ENCODE data around the gene MCU. TPM values are rescaled to one million over a fixed set of nuclear protein-coding genes. Genes with fewer than 3 reads are reported as not detected.
"Not testable (repeated sequence)": the region's sequence is repeated elsewhere in the genome, so short reads cannot be mapped to it uniquely, and the experiment has no call there.

Gene MCU
- total RNA-seq, 2 donors from 2014 or later: 7.9 to 17.1 TPM

GRCh38 chr10:72685264-72685921, 6.5 kb upstream of the MCU start:
- no peak for DNase-seq
- no peak overlapping the region for H3K27ac ChIP-seq
- TF ChIP-seq POLR2A (IDR thresholded peaks at IDR 0.05): no peak
- no peak for TF ChIP-seq CTCF (IDR thresholded peaks at IDR 0.05)
- no peaks in the 10 kb centered on the region for H3K9me3 ChIP-seq
- no peak for ATAC-seq
- H3K27me3 ChIP-seq: no peaks in the 10 kb centered on the region
- intact Hi-C loops (cut with DNase I): no loop called here
- no peak overlapping the region for H3K4me3 ChIP-seq
- WGBS, 2 donors: 83 to 85% methylated on average over 7 of the region's 7 CpGs
- H3K36me3 ChIP-seq (replicated peaks in 1 of 2; ENCODE audit: insufficient read depth in 1 of 2, low read depth in 2 of 2): no peaks in the 10 kb centered on the region
- H3K4me1 ChIP-seq: peaks cover 14% of the 10 kb centered on the region

GRCh38 chr10:72686430-72686829, 5.5 kb upstream of the MCU start:
- H3K9me3 ChIP-seq; H3K4me3 ChIP-seq; ATAC-seq; H3K36me3 ChIP-seq (replicated peaks in 1 of 2; ENCODE audit: insufficient read depth in 1 of 2, low read depth in 2 of 2); DNase-seq; H3K27me3 ChIP-seq; intact Hi-C loops (cut with DNase I); H3K27ac ChIP-seq: not testable (repeated sequence)
- H3K4me1 ChIP-seq: peaks cover 18% of the 10 kb centered on the region
- 88 to 90% methylated on average over 8 of the region's 8 CpGs for WGBS, 2 donors

GRCh38 chr10:72687035-72687434, 4.9 kb upstream of the MCU start:
- H3K27me3 ChIP-seq: no peaks in the 10 kb centered on the region
- 30 to 38% methylated on average over 6 of the region's 6 CpGs for WGBS, 2 donors
- peaks cover 20% of the 10 kb centered on the region for H3K4me1 ChIP-seq
- intact Hi-C loops (cut with DNase I): no loop called here
- H3K9me3 ChIP-seq: no peaks in the 10 kb centered on the region
- H3K36me3 ChIP-seq (replicated peaks in 1 of 2; ENCODE audit: insufficient read depth in 1 of 2, low read depth in 2 of 2): no peaks in the 10 kb centered on the region
- no peak for TF ChIP-seq POLR2A (IDR thresholded peaks at IDR 0.05)
- no peak for TF ChIP-seq CTCF (IDR thresholded peaks at IDR 0.05)
- DNase-seq: peak in 1 of 4 donors; percentile 16
- H3K4me3 ChIP-seq: no peak overlapping the region
- H3K27ac ChIP-seq: peak overlapping the region in 3 of 4 donors; percentile 23 to 78 (median 54)
- no peak for ATAC-seq

GRCh38 chr10:72688208-72688651, 3.7 kb upstream of the MCU start:
- WGBS, 2 donors: 10 to 38% methylated on average over 2 of the region's 2 CpGs
- H3K4me3 ChIP-seq: no peak overlapping the region
- DNase-seq: peak in 2 of 4 donors; percentile 22 to 44

GRCh38 chr10:72689660-72690059, 2.3 kb upstream of the MCU start:
- no peak overlapping the region for H3K4me3 ChIP-seq
- DNase-seq (no peak), ATAC-seq (no peak)
- 96% methylated on average over 1 of the region's 1 CpG for WGBS, 2 donors
- no peak overlapping the region for H3K27ac ChIP-seq
- H3K9me3 ChIP-seq: no peaks in the 10 kb centered on the region
- no peaks in the 10 kb centered on the region for H3K36me3 ChIP-seq (replicated peaks in 1 of 2; ENCODE audit: insufficient read depth in 1 of 2, low read depth in 2 of 2)
- H3K4me1 ChIP-seq: peaks cover 32% of the 10 kb centered on the region
- TF ChIP-seq POLR2A (IDR thresholded peaks at IDR 0.05): no peak
- TF ChIP-seq CTCF (IDR thresholded peaks at IDR 0.05): no peak
- H3K27me3 ChIP-seq: no peaks in the 10 kb centered on the region
- intact Hi-C loops (cut with DNase I): loop anchor here (10.0 kb wide), 1 partner anchor 325 kb away; no protein-coding TSS in a partner anchor

More at GRCh38 chr10:72688208-72688651, 3.7 kb upstream of the MCU start:
- H3K36me3 ChIP-seq (replicated peaks in 1 of 2; ENCODE audit: insufficient read depth in 1 of 2, low read depth in 2 of 2): no peaks in the 10 kb centered on the region
- no peaks in the 10 kb centered on the region for H3K9me3 ChIP-seq
- H3K27me3 ChIP-seq: no peaks in the 10 kb centered on the region
- H3K27ac ChIP-seq: peak overlapping the region in 3 of 4 donors; percentile 23 to 78 (median 54)
- peak; percentile 70 for ATAC-seq
- intact Hi-C loops (cut with DNase I): no loop called here
- H3K4me1 ChIP-seq: peaks cover 25% of the 10 kb centered on the region
- TF ChIP-seq CTCF (IDR thresholded peaks at IDR 0.05) (no peak), POLR2A (IDR thresholded peaks at IDR 0.05) (peak in 1 of 3 donors; percentile 28)

Data from body of pancreas (tissue), 4 donors.